NOMO-1 treated with DMSO at 0.1 percent for 48 hours (cell line): ENCODE measurements around the gene SHANK2.
"Not testable (repeated sequence)": the region's sequence is repeated elsewhere in the genome, so short reads cannot be mapped to it uniquely, and the experiment has no call there.

Source experiments
- DNase-seq: peaks from one replicate; lab custom pipeline; 2025; ENCODE audit not compliant: unreplicated experiment; lab: John Stamatoyannopoulos, UW

SHANK2 gene

GRCh38 chr11:71245601-71246391, 6.6 kb downstream of the SHANK2 start:
- no peak for DNase-seq

- no peak for DNase-seq
Measured at GRCh38 chr11:71244116-71244810, 8.1 kb downstream of the SHANK2 start.

GRCh38 chr11:71242391-71242790, 10.0 kb downstream of the SHANK2 start:
- no peak for DNase-seq

- DNase-seq, result no peak
Measured at GRCh38 chr11:71241721-71242259, 10.6 kb downstream of the SHANK2 start.

GRCh38 chr11:71240865-71241691, 11.3 kb downstream of the SHANK2 start:
- peak; percentile 55 for DNase-seq

GRCh38 chr11:71240061-71240690, 12.2 kb downstream of the SHANK2 start:
- DNase-seq, result no peak

- DNase-seq, result no peak
Measured at GRCh38 chr11:71239581-71239980, 12.8 kb downstream of the SHANK2 start.

- no peak for DNase-seq
Measured at GRCh38 chr11:71238941-71239340, 13.4 kb downstream of the SHANK2 start.

GRCh38 chr11:71238285-71238875, 14.0 kb downstream of the SHANK2 start:
- no peak for DNase-seq

- DNase-seq, result no peak
Measured at GRCh38 chr11:71237853-71238252, 14.5 kb downstream of the SHANK2 start.

GRCh38 chr11:71236836-71237475, 15.4 kb downstream of the SHANK2 start:
- no peak for DNase-seq

- DNase-seq, result no peak
Measured at GRCh38 chr11:71235719-71236118, 16.7 kb downstream of the SHANK2 start.

- not testable (repeated sequence) for DNase-seq
Measured at GRCh38 chr11:71233896-71234852, 18.2 kb downstream of the SHANK2 start.

GRCh38 chr11:71232364-71232763, 20.0 kb downstream of the SHANK2 start:
- DNase-seq, result no peak

GRCh38 chr11:71228961-71229360, 23.4 kb downstream of the SHANK2 start:
- DNase-seq, result no peak

GRCh38 chr11:71227058-71227659, 25.2 kb downstream of the SHANK2 start:
- no peak for DNase-seq

- no peak for DNase-seq
Measured at GRCh38 chr11:71223671-71224660, 28.4 kb downstream of the SHANK2 start.
